Epidermal melanocyte (primary cell): ENCODE measurements around the gene FCRL3.

ENCODE experiments used
- DNase-seq: peaks from one replicate; pipeline ENCODE4 v3.0.0; 2011; ENCODE audit warnings: low spot score; ENCODE audit not compliant: insufficient read length

Gene FCRL3

DNA sequence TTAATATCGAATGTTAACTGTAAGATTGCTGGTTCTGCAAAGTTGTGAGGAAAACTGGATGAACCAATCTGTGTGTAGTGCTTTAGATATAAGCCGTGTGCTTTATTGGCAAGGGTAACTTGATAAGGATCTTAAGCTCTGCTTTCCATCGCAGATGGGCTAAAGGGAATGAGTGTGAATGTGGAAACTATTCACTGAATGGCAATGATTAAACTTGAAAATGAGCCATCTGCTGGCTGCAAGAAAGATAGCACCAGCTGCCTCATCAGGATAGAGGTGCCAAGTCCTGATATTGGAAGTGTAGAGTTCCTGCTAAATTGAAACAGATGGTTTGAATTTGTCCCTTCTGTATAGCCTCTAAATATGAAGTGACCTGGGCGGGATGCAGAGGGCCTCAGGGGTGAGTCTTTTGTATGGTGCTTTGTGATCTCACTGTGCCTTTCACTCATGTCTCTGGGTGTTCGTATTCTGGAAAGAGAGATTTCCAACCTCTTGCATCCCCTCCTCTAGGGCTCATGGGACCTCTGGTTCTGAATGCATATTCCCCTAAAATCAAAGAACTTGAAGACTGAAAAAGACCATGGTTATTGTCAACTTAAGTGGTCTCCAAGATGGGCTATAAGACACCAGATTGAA lies 9.2 kb downstream of the FCRL3 start:
- DNase-seq = no peak

DNA sequence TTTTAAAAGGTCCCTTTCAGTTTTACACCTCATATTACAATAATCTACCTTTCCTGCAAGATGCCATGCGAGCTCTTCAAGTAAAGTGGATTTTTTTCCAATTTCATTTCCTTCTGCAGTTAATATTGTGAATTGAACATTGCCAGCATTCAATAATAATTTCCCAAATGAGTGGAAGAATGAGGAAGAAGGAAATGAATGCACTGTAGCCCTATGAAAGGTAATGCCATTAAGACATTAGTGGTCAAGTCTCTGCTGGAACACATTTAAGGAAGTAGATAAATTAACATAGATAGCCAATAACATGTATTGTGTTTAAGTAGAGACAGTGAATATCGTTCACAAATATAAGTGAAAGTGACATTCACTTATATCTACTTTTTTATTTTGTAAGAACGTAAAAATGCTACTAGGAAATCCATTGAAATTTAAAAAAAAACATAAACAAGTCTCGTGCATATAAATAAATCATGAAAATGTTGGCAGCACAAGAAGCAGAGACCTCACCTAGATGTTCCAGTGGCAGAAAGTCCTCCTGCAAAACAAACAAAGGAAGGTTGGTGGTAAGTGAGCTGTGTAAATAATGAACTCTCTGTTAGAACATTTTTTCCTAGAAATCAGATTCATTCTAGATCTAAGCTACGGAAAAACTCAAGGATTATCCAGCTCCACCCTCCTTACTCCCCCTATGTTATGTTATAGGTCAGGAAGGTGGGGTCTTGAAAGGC lies 17.7 kb downstream of the FCRL3 start:
- no peak for DNase-seq

DNA sequence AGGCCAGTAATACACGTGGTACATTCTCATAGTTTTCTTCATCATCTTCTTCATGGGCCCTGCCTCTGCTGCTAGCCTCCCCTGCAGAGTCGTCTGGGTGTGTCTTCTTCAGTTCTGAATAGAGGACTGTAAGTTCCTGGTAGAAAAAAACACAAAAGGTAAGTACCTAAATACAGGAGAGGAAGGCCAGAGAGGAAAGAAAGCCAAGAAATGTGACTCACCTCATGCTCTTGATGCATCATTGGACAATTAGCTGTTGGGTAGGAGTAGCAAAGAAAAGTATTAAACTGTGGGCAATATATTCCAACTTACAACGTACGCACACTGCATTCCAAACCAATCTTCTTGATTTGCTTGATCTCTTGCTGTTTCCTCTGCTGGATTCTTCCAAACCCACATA lies 21.8 kb downstream of the FCRL3 start:
- no peak for DNase-seq

- DNase-seq = no peak
These were observed 27.6 kb downstream of the FCRL3 start for GRCh38 chr1:157673008-157673407.

GRCh38 chr1:157671895-157672294 lies 28.7 kb downstream of the FCRL3 start:
- DNase-seq = no peak

- no peak for DNase-seq
These were observed 40.9 kb downstream of the FCRL3 start for GRCh38 chr1:157659576-157660247.

- no peak for DNase-seq
These were observed 42.0 kb downstream of the FCRL3 start for GRCh38 chr1:157658571-157658970.

- DNase-seq = no peak
These were observed 47.1 kb downstream of the FCRL3 start for GRCh38 chr1:157653494-157653873.

GRCh38 chr1:157652859-157653493 lies 47.6 kb downstream of the FCRL3 start:
- DNase-seq = no peak

DNA sequence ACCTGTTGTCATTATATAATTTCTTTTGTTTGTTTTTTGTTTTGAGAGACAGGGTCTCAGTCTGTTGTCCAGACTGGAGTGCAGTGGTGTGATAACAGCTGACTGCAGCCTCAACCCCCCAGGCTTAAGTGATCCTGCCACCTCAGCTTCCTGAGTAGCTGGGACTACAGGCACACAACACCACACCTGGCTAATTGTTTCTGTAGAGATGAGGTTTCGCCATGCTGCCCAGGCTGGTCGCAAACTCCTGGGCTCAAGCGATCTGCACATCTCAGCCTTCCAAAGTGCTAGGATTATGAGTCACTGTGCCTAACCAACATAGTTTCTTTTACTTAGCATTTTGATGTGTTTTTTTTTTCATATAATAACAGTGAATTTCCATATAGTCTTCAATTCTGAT lies 52.3 kb downstream of the FCRL3 start:
- DNase-seq = no peak

DNA sequence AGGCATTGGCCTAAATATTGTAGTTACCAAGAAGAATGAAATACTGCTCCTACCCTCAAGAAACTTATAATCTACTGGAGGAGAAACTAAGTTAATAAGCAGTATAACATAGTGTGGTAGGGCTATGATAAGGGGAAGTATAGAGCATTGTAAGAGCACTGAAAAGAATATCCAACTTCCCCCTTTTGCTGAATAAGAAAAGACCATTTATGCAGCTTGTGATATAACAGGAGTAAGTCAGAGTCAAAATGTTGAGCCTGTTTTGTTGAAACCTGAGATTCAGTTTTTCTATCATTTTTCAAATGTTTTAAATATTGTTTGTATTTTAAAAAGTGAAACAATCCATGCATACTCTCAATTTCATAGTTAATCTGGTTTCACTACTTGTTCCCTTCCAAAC lies 54.4 kb downstream of the FCRL3 start:
- DNase-seq = no peak

- no peak for DNase-seq
These were observed 59.4 kb downstream of the FCRL3 start for GRCh38 chr1:157641177-157641576.

GRCh38 chr1:157639800-157640199 lies 60.8 kb downstream of the FCRL3 start:
- DNase-seq = no peak

- no peak for DNase-seq
These were observed 71.8 kb downstream of the FCRL3 start for GRCh38 chr1:157628773-157629172.
